GM21515 (cell line): ENCODE data around the gene DIP2A.

Experiments used
- ATAC-seq: cut with Tn5 transposase; IDR thresholded peaks from one replicate; pipeline ENCODE4 v1.9.1; 2021; ENCODE audit not compliant: unreplicated experiment

DIP2A gene

DNA sequence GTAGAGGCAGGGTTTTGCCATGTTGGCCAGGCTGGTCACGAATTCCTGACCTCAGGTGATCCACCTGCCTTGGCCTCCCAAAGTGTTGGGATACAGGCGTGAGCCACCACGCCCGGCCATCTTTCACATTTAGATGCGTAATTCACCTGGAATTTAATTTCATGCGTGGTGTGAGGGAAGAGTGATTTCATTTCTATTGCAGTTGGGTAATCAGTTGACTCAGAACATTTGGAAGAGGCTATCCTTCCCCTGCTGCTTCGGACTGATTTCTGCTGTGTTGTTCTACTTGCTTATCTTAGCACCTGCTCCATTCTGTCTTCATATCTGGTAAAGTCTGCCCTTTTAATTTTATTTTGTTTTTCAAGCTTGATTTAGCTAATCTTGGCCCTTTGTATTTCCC, 19.1 kb downstream of the DIP2A start:
- no peak for ATAC-seq

- no peak for ATAC-seq
Measured at GRCh38 chr21:46478910-46479309, 20.2 kb downstream of the DIP2A start.

DNA sequence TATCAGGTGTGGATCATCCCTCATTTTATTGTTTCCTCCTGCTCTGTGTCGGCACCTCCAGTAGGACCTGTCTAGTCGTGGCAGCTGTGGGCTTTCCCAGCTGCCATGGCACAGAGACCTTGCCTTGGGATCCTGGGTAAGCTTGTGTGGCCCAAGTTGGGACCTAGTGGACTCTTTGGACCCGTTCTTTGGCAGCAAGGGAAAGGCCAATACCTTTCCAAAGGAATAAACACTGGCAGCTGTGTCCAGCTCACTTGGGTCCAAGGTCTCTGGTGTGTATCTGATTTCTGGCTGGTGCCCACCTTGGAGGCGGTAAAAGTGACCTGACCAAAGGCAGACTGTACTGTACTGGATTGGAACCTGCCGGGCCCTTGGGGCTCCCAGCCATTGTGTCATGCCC, 21.8 kb downstream of the DIP2A start:
- no peak for ATAC-seq

- ATAC-seq: no peak
Measured at GRCh38 chr21:46482225-46482845, 23.6 kb downstream of the DIP2A start.

DNA sequence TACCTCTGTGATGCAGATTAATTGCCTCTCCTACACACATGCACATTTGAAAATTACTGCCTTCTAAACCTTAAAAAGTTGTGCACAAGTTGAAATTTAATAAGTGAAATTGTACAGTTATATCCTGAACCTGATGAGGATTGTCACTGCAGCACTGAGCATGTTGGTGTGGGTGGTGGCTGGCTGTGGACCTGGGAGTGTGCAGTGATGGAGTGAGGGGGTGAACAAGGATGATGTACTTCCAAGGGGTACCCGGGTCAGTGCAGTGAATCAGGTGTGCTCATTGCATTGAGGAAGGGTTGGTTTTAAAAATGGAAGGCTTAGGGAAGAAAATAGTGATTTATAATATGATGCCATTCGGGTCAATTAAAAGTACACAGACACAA, 24.1 kb downstream of the DIP2A start:
- no peak for ATAC-seq

- ATAC-seq: no peak
Measured at GRCh38 chr21:46483300-46484295, 24.9 kb downstream of the DIP2A start.

GRCh38 chr21:46486481-46487126, 27.9 kb downstream of the DIP2A start:
- ATAC-seq: no peak

DNA sequence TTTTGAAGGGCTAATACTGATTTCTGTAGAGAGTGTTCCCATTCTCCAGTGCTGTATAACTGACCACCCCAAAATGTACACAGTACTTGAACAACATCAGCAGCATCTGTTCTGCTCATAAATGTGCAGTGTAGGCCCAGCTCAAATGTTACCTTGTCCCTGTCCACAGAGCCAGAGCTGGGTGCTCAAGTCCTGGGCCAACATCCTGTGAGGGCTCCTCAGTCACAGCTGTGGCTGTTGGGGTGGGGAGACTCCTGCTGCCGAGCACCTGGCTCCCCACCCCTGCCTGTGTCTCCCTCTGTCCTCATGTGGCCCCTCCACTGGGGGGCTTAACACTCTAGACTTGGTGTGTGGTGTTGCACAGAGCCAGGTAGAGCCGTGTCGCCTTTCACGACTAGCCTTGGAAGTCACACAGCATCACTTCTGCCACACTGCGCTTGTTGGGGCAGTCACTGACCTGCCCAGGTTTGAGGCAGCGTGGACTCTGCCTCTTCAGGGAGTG, 30.5 kb downstream of the DIP2A start:
- no peak for ATAC-seq

DNA sequence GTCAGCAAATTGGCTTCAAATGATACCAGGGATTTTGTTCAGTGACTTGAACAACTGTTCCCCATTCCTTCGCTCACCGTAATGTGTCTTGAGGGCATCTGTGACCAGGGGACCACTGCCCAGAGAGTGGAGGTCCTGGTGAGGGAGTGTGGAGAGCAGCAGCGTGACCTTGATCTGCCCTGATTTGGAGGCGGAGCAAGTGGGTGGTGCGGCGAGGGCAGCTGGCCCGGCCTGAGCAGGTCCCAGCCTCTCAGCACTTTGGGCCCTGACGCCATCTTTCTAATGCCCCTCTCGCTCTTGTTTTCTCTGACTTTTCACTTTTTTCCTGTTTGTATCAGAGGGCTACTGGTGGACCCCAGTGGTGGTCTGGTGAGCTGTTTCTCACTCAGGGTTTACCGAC, 31.1 kb downstream of the DIP2A start:
- ATAC-seq: no peak

- ATAC-seq: no peak
Measured at GRCh38 chr21:46491553-46491952, 32.9 kb downstream of the DIP2A start.

GRCh38 chr21:46492851-46493250, 34.2 kb downstream of the DIP2A start:
- ATAC-seq: no peak

DNA sequence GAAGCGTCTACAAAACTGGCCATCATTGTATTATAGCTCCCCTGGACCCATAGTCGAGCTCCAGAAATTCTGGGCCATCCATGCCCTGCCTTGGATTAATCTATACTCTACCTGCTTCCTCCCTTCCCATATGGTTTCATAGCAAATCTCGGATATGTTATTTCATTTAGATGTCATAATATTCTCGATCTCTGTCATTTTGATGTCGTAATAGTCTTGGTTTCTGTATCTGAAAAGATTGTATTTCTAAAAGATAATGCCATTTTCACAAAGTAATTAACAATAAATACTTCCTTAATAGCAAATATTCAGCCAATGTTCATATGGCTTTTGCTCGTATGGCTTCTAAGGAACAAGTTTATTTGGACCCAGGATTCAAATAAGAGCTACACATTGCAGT, 35.1 kb downstream of the DIP2A start:
- ATAC-seq: no peak

DNA sequence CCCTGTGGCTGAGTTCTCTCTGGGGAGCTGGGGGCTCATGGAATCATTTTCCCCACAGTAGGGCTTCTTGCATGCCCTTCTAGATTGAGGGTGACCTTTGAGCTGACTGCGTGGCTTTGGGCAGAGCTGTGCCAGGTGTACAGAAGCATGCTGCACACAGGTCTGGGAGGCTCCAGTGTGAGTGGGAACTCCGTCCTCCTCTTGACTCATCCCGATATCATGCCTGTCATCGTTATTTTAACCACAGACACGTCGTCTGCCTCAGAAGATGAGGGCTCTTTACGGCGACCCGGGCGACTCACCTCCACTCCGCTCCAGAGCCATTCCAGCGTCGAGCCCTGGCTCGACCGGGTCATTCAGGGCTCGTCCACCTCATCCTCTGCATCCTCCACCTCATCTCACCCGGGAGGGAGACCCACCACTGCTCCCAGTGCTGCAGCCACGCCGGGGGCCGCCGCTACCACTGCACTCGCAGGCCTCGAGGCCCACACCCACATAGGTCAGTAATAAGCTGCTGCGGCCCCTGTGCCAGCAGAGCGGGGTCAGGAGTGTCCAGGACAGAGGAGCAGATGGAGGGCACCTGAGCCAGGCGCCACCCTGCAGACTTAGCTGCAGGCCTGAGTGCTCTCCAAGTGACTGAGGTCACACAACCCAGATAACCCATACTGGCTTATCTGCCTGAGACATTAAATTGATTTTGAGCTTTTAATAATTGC, 39.8 kb downstream of the DIP2A start:
- no peak for ATAC-seq

DNA sequence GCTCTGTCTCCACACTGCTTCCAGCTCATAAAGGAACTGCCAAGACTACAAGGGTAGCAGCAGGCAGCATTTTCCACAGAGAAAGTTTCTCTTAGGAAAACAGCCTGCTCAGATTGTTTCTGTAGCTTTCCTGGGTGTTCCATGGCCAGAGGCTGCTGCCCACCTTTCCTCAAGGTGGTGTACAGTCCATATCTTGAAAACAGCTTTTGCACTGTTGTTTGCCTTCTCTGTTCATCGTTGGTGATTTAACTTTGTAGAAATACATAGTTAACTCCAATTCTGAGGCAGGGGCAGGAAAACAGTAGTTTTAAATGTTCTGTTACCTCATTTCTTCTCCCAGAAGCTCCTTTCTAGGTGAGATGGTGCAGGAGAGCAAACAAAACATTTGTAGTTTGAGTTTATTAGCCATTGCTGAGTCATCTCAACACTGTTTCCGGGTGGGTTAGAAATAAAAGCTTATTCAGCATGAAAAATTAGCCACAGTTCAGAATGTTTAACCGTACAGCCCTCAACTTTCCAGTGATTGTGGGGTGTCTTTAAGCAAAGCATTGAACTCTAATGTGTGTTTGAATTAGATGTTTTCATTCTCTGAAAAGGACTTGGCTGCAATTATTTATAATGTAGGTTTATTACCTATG, 41.7 kb downstream of the DIP2A start:
- no peak for ATAC-seq

GRCh38 chr21:46503922-46504550, 45.3 kb downstream of the DIP2A start:
- ATAC-seq: no peak

DNA sequence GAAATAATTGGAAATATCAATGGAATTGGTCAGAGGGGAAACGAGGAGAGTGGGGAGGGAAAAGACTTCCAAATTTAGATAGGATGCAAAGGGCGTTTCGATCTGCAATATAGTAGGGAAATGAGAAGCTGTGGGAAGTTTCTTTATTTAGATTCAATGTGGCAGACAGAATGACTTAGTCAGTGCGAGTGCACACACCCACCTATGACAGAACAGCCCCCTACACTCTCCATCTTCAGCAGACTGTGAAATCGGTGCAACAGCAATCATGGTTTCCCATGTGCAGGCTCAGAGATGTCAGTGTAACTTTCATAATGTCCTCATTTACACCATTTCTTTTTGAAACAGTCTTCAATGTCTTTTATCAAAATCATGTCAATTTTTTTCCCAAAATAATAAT, 46.0 kb downstream of the DIP2A start:
- ATAC-seq: no peak

DNA sequence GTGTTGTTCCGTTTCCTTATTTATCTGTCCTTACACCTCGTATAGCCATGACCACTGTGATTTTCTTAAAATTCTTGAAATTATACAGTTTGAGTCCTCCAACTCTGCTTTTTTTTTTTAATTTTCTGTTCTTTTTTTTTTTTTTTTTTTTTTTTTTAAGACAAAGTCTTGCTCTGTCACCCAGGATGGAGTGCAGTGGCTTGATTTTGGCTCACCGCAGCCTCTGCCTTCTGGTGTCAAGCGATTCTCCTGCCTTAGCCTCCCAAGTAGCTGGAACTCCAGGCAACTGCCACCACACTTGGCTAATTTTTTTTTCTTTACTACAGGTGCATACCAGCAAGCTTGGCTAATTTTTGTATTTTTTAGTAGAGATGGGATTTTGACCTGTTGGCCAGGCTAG, 48.9 kb downstream of the DIP2A start:
- no peak for ATAC-seq

DNA sequence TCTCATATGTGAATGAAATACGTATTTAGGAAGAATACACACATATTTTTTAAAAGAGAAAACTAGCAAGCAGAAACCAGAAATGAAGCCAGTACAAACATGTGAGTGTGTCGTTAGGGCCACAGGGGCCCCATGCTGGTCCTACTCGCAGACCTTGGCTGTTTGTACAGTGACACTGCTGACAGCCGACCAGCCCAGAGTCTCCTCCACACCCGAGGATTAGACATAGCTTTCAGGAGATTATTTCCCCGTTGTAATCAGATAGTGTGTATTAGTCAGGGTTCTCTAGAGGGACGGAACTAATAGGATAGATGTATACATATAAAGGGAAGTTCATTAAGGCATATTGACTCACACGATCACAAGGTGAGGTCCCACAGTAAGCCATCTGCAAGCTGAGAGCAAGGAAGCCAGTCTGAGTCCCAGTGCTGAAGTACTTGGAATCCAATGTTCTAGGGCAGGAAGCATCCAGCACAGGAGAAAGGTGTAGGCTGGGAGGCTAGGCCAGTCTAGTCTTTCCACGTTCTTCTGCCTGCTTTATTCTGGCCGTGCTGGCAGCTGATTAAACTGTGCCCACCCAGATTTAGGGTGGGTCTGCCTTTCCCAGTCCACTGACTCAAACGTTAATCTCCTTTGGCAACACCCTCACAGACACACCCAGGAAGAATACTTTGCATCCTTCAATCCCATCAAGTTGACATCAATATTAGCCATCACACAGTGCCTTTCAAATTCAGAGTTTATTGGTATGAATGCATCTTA, 51.2 kb downstream of the DIP2A start:
- ATAC-seq: no peak

- ATAC-seq: no peak
Measured at GRCh38 chr21:46515109-46515508, 56.4 kb downstream of the DIP2A start.
